Type B pancreatic cell (in vitro differentiated cells): ENCODE data around the gene USP49. TPM values are rescaled to one million over a fixed set of nuclear protein-coding genes. Genes with fewer than 3 reads are reported as not detected.
A peak's percentile ranks its signal among the peaks of the same experiment; 100 is the strongest.

Experiments used
- DNase-seq: peaks from one replicate; pipeline ENCODE4 v3.0.0; 2021; ENCODE audit warnings: mixed read lengths; ENCODE audit not compliant: unreplicated experiment; ENCODE audit errors: extremely low spot score
- H3K27ac Mint-ChIP-seq: 2 replicates; pipeline ENCODE4 v1.8.0; 2021; ENCODE audit warnings: mild to moderate bottlenecking, mixed read lengths
- H3K27me3 Mint-ChIP-seq: 2 replicates; pipeline ENCODE4 v1.8.0; 2021; ENCODE audit warnings: mixed read lengths
- H3K36me3 Mint-ChIP-seq: 2 replicates; pipeline ENCODE4 v1.8.0; 2021; ENCODE audit warnings: mixed read lengths
- H3K4me1 Mint-ChIP-seq: one replicate; pipeline ENCODE4 v1.8.0; 2021; ENCODE audit warnings: mixed read lengths; ENCODE audit not compliant: unreplicated experiment
- H3K4me3 Mint-ChIP-seq: 2 replicates; pipeline ENCODE4 v1.8.0; 2021; ENCODE audit warnings: mild to moderate bottlenecking, mixed read lengths
- H3K9me3 Mint-ChIP-seq: 2 replicates; pipeline ENCODE4 v1.8.0; 2021; ENCODE audit warnings: mixed read lengths
- total RNA-seq: library from RNA; stranded (reverse); gene quantifications from 2 replicates; pipeline ENCODE4 v1.2.1, GENCODE V29; 2021; ENCODE audit warnings: low replicate concordance
- TF ChIP-seq, protein P1 (sequence below): fragments of 200-600 bp; sonication (generic); conservative IDR thresholded peaks from 2 replicates; pipeline ENCODE4 v1.5.0; 2021; ENCODE audit warnings: antibody characterized with exemption, mild to moderate bottlenecking

The USP49 gene
- total RNA-seq, 1 donor from 2014 or later, result 13.2 TPM

DNA sequence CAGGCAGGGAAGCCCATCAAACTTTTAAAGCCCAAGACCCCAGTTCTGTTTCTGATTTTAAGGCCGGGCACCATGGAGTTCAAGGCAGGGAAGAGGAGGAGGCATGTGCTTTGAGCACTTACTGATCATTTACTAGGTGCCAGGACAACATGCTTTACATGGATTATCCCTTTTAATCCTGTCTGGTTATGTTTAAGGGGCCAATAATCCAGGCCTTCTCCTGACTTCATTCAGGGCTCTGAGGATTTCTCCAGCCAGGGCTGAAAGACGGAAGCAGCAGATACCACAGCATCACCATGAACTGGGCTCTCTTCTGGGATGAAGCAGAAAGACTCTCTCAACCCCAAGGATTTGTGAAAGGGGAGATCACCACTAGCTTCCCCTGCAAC is 42.3 kb upstream of the USP49 start:
- H3K36me3 Mint-ChIP-seq, result peaks cover 16% of the 10 kb centered on the region
- peak overlapping the region; percentile 45 for H3K4me3 Mint-ChIP-seq
- no peaks in the 10 kb centered on the region for H3K9me3 Mint-ChIP-seq
- peaks cover 28% of the 10 kb centered on the region for H3K4me1 Mint-ChIP-seq
- H3K27ac Mint-ChIP-seq, result peak overlapping the region; percentile 41
- TF ChIP-seq, protein P1, sequence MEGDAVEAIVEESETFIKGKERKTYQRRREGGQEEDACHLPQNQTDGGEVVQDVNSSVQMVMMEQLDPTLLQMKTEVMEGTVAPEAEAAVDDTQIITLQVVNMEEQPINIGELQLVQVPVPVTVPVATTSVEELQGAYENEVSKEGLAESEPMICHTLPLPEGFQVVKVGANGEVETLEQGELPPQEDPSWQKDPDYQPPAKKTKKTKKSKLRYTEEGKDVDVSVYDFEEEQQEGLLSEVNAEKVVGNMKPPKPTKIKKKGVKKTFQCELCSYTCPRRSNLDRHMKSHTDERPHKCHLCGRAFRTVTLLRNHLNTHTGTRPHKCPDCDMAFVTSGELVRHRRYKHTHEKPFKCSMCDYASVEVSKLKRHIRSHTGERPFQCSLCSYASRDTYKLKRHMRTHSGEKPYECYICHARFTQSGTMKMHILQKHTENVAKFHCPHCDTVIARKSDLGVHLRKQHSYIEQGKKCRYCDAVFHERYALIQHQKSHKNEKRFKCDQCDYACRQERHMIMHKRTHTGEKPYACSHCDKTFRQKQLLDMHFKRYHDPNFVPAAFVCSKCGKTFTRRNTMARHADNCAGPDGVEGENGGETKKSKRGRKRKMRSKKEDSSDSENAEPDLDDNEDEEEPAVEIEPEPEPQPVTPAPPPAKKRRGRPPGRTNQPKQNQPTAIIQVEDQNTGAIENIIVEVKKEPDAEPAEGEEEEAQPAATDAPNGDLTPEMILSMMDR, result no peak
- no peaks in the 10 kb centered on the region for H3K27me3 Mint-ChIP-seq
- no peak for DNase-seq

DNA sequence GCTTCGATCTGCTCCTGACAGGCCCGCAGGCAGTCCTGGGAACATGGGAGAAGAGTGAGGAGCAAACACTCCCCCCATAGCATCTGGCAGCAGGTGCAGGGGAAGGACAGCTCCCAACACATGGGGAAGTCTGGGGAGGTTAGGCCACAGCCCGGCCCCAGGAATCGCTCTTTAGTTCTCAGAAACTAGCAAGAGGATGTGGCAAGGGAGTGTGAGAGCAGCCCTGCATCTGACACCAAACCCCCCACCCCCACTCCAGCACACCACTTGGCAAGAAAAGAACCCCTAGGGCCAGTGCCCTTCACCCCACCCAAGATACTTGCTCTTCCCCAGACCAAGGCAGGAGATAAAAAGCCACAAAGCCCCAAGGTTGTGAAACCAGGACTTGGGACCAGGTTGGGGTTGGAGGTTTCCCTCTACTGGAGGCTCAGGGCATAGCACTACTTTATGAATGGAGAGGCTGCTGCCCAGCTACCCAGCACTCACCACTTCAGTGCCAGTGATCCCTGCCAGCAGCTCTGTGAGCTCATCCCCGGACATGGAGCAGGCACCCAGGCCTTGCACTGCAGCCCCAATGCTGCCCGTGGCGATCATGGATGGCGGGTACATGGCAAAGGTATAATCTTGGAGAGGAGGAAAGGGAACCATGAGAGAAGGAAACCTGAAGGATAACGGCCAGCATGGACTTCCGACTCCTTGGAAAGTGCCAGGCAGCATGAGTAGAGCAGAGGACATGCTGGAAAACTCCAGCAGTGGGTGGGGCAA is 41.1 kb upstream of the USP49 start:
- H3K4me1 Mint-ChIP-seq, result peaks cover 28% of the 10 kb centered on the region
- no peaks in the 10 kb centered on the region for H3K9me3 Mint-ChIP-seq
- no peak for DNase-seq
- H3K36me3 Mint-ChIP-seq, result peaks cover 22% of the 10 kb centered on the region
- TF ChIP-seq, protein P1, result peak; percentile 83
- peak overlapping the region; percentile 83 for H3K27ac Mint-ChIP-seq
- H3K4me3 Mint-ChIP-seq, result peak overlapping the region; percentile 84
- H3K27me3 Mint-ChIP-seq, result no peaks in the 10 kb centered on the region

DNA sequence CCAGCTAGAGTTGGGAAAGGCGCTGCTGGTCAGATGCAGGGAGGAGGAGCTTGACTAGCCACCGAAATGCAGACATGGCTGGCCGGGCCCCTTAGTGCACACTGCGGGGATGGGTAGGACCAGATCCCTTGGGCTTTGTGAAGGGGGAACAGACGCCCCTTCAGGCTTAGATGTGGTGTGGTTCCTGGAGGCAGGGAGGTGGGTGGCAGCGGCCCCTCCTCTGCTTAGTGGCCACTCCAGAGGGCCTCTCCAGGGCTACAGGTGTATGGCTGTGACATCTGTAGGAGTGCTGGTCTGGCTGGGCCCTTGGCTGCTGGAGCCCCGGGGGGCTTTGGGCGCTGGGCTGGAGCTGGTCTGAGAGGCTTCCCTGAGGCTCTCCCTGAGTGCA is 40.5 kb upstream of the USP49 start:
- TF ChIP-seq, protein P1, result no peak
- H3K4me3 Mint-ChIP-seq, result no peak overlapping the region
- H3K36me3 Mint-ChIP-seq, result peaks cover 22% of the 10 kb centered on the region
- no peaks in the 10 kb centered on the region for H3K9me3 Mint-ChIP-seq
- H3K27me3 Mint-ChIP-seq, result no peaks in the 10 kb centered on the region
- peaks cover 28% of the 10 kb centered on the region for H3K4me1 Mint-ChIP-seq
- no peak for DNase-seq
- H3K27ac Mint-ChIP-seq, result peak overlapping the region; percentile 83

DNA sequence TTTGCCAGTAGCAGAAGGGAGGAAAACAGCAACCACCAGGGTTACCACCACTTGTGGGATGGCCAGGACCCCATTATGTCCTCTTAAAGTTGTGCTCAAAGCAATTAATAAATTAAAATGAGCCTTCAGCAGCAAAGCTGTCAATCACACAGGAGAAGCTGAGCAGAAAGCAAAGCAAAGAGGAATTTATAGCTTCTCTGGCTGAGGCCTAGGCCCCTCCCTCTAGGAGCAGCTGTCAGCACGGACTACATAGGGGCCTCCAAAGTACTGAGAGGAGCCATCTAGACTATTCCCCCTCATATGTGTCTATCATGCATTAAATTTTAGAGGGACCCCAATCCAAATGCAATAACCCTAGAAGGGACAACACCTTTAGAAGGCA is 40.0 kb upstream of the USP49 start:
- DNase-seq, result no peak
- peaks cover 22% of the 10 kb centered on the region for H3K36me3 Mint-ChIP-seq
- peaks cover 25% of the 10 kb centered on the region for H3K4me1 Mint-ChIP-seq
- no peaks in the 10 kb centered on the region for H3K9me3 Mint-ChIP-seq
- H3K4me3 Mint-ChIP-seq, result no peak overlapping the region
- H3K27ac Mint-ChIP-seq, result peak overlapping the region; percentile 64
- no peaks in the 10 kb centered on the region for H3K27me3 Mint-ChIP-seq
- TF ChIP-seq, protein P1, result no peak

DNA sequence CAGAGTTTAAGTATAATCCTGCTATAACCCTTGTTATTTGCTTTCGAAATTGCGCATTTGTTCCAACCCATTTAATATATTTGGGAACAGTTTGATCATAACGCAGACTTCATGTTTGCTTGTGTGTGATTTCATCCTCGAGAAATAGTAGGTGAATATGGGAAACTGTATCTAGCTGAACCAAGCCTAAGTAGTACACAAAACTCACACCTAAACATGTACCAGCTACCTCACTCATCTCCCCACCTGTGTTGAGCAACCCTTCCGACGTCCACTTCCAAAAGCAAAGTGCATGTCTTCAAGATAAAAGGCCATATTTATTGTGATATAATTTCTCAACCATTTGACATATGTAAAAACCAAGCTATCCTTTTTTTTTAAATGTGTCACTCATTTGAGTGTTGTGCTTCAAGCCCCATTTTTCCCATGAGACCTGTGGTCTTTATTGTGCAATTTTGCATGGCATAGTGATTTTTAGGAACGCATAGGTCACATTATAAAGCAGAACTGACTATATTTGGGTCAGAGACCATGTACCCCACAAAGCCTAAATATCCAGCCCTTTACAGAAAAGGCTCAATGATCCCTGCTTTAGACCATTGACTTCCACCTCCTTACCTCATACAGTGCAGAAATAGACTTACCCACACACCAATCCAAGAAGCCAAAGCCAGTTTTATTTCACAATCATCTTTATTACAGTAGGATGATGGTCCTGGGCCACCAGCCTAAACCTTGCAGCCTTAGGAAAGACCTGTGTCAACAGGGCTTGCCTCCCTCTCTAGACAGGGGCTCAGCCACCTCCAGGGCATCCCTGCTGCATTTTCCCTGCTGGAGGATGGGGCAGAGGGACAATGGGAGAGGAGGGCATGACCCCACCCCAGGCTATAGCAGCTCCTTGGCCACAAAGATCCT is 39.4 kb upstream of the USP49 start:
- Mint-ChIP-seq H3K9me3 (no peaks in the 10 kb centered on the region), H3K4me3 (no peak overlapping the region), H3K27ac (peak overlapping the region; percentile 64), H3K27me3 (no peaks in the 10 kb centered on the region), H3K36me3 (peaks cover 22% of the 10 kb centered on the region), H3K4me1 (peaks cover 18% of the 10 kb centered on the region)
- TF ChIP-seq, protein P1, result no peak
- no peak for DNase-seq
